Hippocampal formation (tissue), 2 donors: ENCODE results near the gene PDP2.
"Not testable (repeated sequence)": the region's sequence is repeated elsewhere in the genome, so short reads cannot be mapped to it uniquely, and the experiment has no call there.

Source experiments
- DNase-seq, 2 donors: peaks; one replicate each; lab custom pipeline; 2025; lab: John Stamatoyannopoulos, UW

The PDP2 gene

DNA sequence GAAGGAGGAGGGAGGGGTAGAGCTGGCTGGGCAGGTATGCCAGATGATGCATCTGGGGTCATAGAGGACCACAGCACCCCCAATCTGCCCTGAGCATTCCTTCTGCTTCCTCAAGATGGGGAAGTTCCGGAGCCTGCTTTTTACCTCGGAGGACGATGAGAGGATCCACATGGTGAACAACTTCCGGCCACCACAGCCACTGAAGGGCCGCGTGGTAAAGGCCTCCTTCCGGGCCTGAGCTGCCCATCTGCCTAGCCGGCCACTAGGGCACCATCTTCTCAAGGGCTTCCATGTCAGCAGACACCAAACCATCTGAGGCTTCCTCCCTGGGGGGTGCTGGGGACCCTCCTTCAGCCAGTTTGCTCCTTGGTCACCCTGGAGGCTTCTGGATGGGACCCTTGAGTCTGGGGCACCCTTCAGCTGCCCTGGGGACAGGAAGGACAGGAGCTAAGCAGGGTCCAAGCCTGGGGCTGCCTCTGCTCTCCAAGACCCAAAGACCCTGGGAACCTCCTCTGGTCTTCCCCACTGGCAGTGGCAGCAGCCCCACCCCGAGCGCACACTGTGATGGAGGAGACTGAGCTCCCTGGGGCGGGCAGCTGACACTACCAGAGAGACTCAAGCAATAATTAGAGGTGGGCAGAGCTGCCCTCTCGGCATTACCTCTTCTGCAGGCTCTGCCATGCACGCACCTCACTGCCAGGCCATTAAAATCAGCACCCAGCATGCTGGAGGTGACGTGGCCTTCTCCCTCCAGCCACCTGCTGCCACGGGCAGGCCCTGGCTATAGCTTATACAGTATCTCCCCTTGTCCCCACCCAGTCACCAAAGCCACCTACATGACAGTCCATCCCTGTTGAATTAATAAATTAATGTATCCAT, 26.8 kb upstream of the PDP2 start:
- DNase-seq: no peak

DNA sequence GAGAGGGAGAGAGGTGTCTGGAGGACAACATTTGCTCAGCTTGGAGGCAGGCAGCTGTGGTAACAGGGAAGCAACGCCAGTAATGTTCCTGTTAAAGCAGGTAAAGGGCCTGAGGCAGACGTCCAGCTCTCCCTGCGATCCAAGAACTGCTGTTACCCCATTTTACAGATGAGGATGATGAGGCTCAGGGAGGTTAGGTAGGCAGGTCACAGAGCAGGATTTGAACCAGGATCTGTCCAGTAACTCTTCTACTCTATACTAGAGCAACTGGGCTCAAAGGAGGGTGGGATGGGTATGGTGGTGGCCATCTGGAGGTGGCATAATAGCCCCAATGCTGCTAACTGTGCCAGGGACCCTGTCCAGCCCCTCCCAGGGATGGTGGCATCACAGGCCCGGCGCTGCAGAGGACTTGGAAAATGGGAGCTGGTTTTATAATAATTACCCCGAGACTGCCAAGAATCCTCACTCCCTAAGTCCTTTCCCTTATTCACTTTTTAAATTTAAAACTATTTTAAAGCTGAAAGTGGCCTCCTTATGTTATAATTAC, 24.1 kb upstream of the PDP2 start:
- DNase-seq: no peak

DNA sequence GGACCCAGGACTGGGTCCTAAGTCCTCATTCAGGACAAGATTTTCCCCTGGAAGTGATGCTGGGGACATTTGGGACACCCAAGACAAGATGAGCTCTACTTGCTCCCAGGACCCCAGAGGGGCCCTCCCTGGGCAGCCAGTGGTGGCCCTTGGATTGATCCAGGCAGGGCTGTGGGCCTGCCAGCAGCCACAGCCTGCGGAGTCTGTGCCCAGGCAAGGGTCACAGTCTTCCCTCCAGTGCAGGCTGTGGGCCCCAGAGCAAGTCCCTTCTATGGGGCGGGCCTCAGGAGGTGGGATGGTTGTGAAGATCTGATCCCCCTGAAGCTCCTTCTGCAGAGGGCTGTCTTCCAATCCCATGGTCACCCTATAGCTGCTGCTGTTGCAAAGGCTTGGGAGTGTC, 23.5 kb upstream of the PDP2 start:
- DNase-seq: no peak

DNA sequence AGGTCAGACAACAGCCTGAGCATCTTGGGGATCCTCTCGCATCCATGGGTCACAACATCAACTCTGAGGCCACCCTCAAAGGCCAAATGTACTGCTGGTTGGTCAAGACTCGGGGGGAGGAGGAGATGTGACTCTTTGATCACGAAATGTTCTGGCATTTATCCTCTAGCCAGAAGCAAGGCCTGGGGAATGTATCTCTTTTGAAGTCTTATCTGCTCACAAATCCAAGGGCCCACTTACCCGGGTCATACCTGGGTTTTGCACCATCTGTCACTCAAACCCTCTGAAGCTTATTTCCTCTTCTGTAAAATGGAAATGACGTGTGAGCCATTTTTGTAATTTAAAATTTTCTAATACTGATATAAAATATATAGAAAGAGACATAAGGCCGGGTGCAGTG, 22.9 kb upstream of the PDP2 start:
- DNase-seq: no peak

DNA sequence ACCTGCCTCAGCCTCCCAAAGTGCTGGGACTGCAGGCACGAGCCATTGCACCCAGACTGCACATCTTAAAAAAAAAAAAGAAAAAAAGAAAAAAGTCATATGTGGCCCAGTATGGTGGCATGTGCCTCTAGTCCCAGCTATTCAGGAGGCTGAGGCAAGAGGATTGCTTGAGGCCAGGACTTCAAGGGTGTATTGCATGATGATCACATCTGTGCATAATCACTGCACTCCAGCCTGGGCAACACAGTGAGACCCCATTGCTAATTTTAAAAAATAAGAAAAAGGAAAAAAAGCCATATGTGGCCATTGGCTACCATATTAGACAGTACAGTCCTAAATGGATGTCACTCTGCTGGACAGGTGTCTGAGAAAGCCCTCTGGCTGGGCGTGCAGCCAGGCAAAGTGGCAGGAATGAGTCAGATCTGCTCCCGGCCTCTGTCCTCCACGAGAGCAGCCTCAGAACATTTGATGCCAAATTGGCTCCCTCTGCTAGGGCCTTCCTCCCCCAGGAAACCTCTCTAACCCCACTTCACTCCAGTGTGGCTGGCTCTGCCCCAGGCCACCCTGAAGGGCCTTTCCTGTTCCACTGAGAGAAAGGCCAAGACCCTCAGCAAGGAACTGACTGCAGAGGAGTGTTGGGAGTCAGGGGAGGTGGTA, 21.4 kb upstream of the PDP2 start:
- DNase-seq: no peak

DNA sequence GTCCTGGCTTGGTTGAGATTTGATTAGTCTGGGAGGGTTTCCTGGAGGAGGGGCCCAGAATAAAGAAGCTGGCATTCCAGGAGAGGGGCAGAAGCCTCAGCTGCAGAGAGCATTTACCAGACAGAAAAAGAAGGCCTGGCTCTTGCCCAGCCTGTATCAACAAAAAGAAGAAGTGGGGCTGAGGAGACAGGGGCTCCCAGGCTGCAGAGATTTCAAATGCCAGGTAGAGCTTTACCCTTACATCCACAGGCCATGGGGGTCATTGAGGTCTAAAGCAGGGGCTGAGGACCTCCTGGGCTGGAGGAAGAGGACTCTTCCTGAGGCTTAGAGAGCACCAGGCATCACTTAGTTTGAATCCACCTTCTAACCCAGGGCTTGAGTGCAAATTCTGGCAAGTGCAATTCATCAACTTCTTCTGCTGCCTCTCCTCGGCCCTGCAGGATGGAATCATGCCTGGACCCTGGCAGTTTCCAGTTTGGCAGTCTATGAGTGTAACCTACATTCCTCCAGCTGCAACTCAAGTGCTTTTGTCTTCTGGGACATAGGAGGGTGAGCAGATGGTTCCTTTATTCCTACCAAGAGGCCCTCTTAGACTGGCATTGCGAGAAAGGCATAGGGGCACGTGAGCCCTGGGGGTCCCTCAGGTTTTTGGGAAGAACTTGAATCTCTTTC, 20.8 kb upstream of the PDP2 start:
- no peak for DNase-seq

DNA sequence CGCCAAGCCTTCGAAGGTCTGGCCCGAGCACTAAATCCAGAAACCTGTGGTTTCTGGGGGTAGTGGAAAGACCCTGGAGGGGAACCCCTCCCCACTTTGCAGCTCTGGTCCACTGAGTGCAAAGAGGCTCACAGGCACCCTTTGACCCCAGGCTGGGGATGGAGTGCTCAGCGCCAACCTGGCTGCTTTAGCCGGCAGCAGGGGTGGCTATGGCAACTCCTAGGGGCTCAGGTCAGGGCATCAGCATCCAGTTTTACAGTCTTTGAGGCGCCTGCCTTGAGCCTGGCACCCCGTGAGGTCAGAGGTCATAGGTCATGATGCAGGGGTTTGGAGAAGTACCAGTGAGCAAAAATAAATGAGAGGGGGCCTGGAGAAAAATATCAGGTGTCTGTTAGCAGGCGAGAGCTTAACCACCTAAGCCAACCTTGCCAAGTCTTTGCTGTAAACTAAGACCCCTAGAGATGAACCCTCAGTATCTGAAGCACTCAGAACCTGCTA, 18.2 kb upstream of the PDP2 start:
- no peak for DNase-seq

DNA sequence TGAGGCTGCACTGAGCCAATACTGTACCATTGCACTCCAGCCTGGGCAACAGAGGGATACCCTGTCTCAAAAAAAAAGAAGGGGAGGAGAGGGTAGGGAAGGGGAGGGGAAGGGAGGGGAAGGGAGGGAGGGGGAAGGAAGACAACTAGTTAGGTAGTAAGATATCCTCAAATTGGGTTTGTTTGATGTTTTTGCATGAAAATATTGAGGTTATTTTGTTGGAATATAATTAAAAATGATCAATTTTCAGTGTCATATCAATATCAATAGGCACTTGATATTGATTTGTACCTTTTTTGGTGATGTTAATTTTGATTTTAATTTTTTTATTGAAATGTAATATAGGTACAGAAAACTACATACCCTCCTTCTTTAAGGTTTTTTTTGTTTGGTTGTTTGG, 16.6 kb upstream of the PDP2 start:
- no peak for DNase-seq

DNA sequence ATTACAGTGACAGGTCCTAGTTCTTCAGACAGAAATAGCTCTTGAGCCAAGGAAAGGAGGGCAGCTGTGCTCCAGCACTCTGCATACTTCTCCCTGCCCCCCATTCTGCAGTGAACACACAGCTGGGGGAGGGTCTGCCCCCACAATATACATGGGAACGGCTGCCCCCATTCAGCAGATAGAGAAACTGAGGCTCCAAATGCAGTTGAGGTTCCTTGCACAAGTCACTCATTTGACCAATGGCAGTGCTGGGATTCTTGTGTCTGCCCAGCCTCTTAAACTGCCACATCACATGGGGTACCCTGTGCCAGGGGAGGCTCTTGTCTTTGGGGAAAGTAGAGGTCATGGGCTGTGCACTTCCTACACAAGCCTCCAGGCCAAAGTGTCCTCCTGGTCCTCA, 10.9 kb upstream of the PDP2 start:
- no peak for DNase-seq

DNA sequence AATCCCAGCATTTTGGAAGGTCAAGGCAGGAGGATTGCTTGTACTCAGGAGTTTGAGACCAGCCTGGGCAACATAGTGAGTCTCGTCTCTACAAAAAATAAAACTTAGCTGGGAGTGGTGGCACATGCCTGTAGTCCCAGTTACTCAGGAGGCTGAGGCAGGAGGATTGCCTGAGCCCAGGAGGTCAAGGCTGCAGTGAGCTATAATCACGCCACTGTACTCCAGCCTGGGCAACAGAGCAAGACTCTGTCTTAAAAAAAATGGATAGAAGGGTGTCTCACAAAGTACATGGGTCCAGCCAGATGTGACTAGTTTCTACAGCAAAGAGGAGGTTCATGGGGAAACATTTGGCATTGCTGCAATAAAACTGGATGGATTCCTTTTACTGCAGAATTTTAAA, 9.0 kb upstream of the PDP2 start:
- DNase-seq: not testable (repeated sequence)

DNA sequence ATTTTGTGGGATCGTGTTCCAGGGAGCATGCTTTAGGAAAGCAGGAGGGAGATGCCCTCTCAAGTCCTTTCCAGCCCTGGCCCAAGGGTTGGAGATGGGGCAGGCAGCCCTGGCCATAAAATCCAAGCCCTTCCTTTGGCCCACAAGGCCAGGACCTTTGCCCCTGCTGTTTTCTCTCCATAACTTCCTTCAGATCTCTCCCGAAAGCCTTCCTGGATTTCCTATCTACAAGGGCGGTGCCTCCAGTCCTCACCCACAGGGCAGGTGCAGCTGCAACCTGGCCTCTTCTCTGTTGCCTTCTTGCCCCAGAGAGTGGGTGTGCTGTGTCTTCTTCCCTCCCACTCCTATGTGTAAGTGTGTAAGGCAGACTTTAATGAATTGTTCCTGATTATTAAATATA, 8.5 kb upstream of the PDP2 start:
- no peak for DNase-seq

DNA sequence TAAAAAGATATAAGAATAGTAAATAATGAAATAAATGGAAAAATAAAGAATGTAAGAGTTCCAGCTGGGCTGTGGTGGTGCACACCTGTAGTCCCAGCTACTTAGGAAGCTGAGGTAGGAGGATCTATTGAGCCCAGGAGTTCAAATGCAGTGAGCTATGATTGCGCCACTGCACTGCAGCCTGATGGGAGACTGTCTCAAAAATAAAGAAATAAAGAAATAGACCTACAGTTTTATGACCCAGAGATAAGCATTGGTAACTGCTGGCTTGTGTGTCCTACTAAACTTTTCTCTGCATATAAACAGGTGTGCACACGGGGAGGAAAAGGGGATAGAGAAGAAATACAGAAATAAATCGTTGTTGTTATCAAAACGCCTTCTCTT, 7.8 kb upstream of the PDP2 start:
- no peak for DNase-seq

DNA sequence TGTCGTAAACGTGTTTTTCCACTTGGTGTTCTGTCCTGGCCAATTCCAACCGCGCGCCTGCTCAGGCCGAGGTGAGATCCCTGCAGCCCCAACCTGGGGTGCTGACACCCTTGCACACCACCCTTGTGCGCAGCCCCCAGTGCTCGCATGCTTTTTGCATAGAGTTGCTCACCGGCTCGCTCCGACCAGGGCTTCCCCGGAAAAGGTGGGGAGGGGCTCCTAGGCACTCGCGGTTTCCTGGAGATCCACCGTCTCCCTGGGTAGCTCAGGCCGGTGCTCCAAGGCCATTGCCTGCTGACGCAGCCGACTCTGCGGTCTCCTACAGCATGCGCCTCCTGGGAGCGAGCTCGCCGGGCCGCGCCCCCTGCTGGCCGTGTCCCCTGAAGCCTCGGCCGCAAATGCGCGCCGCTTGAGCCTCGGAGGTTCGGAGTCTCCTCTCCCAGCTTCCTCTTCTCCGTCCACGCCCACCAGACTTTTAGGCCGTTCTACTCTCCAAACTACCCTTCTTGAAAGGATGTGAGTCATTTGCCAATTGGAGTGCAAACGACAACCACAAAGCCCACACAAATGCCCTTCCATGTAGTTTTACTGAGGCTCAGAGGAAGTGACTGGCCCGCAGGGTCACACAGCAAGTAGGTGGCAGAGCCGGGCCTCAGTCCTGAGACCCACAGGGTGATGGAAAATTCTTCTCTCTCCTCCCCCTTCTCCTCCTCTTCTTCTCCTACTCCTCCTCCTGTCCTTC, 7.2 kb upstream of the PDP2 start:
- DNase-seq: peak; percentile 69 to 80

DNA sequence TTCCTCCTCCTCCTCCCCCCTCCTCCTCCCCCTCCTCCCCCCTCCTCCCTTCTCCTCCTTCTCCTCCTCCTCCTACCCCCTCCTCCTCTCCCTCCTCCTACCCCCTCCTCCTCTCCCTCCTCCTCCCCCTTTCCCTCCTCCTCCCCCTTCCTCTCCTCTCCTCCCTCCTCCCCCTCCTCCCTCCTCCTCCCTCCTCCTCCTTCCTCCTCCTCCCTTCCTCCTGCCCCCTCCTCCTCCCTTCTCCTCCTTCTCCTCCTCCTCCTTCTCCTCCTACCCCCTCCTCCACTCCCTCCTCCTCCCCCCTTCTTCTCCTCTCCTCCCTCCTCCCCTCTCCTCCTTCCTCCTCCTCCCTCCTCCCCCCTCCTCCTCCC, 6.6 kb upstream of the PDP2 start:
- DNase-seq: no peak

DNA sequence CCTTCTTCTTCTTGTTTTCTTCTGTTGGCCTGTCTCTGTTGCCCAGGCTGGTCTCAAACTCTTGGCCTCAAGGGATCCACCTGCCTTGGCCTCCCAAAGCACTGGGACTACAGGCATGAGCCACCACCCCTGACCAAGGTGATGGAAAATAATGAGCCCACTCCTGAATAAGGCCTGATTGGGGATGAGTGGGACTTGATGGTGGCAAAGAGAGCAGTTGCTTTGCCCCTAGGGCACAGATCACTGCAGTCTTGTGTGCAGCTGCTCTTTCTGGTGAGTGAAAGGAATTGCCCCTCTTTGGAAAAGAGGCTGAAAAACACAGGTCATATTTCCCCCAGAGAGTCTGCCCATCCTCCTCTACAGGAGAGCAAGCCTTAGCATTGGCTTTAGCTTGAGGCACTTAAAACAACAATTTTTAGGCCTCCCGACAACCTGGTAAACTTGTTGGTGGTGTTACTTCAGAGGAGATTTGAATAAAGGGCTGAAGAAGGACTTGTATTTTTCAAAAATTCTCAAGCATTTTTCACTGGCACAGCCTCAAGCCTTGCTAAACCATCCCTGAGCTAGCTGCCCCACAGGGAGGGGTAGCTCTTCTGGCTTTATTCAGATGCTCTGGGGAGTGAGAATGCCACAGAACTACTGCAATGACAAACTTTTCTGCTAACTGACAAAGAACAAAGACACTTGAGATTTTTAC, 6.1 kb upstream of the PDP2 start:
- DNase-seq: no peak

DNA sequence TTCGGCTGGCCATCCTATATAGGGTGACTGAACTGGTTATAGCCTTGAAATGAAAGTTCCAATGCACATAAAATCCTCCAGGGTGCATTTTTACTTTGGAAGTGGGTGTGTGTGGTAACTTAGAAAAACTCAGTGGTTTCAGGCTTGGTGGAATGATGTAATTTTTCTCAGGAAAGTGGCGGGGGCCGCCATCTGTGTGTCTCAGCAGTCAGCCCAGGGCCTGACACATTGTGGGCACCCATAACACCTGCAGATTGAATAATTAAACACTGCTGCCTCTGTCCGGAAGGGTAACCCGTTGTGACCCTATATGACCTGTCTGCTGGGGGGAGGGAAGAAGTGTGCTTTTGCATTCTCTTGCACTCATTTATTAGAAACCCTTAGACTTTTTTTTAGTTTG, 2.2 kb upstream of the PDP2 start:
- DNase-seq: no peak

DNA sequence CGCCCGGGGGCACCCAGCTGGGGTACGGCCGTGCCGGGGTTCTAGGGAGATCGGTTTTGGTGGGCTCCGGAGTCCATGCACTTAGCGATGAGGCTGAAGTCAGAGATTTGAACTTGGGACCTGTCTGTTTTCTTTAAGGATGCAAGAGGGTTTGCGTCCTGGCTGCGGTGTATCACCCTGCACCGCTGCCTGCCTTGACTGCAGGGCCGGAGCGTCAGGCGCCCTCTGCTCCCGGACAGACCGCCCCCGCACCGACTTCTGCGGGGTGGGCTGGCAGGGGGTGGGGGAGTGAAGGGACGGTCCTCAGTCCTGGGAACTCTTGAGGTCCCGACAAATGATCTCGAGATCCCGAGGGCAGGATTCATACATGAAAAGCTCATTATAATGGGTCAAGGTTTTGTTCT, 701 bp downstream of the PDP2 start:
- no peak for DNase-seq

DNA sequence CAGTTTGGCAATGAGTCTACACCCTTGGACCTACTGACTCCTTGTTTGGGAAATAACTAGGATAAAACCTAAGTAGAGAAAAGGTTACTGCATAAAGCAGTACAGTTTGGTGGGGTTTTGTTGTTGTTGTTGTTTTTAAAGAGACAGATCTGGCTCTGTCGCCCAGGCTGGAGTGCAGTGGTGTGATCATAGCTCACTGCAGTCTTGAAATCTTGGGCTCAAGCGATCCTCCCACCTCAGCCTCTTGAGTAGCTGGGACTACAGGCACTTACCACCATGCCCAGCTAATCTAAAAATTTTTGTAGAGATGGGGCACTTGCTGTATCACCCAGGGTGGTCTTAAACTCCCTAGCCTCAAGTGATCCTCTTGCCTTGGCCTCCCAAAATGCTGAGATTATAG, 1.2 kb downstream of the PDP2 start:
- DNase-seq: no peak

DNA sequence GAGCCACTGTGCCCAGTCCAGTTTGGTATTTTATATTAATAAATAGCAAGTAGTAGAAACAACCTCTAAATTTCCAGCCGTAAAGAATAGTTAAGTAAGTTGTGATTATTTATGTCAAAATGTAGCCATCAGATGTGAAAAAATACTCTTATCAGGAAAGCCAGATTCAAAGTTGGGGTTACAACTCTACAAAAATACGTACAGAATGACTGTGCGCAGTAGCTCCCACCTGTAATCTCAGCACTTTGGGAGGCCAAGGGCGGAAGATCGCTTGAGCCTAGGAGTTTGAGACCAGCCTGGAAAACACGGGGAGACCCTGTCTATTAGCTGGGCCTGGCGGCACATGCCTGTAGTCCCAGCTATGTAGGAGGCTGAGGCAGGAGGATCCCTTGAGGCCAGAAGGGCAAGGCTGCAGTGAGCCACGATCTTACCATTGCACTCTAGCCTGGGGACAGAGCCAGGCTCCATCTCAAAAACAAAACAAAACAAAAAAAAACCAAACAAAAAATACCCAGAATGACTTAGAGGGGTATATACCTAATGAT, 1.7 kb downstream of the PDP2 start:
- DNase-seq: no peak

DNA sequence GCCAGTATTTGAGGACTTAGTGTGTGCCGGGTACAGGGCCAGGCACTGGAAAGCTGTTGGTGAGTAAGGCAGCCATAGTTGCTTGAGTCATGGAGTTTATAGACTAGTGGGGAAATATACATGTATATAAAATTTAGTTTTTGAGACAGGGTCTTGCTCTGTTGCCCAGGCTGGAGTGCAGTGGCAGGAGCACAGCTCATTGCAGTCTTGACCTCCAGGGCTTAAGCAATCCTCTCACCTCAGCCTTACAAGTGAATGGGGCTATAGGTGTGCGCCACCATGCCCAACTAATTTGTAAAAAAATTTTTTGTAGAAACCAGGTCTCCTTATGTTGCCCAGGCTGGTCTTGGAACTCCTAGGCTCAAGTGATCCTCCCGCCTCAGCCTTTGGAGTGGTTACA, 2.4 kb downstream of the PDP2 start:
- no peak for DNase-seq

DNA sequence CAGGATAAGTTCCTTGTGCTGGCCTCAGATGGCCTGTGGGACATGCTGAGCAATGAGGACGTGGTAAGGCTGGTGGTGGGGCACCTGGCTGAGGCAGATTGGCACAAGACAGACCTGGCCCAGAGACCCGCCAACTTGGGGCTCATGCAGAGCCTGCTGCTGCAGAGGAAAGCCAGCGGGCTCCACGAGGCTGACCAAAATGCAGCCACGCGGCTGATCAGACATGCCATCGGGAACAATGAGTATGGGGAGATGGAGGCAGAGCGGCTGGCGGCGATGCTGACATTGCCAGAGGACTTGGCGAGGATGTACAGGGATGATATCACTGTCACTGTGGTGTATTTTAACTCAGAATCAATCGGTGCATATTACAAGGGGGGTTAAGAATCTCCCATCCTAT, 5.2 kb downstream of the PDP2 start:
- DNase-seq: no peak
